Measurements from ENCODE around the gene SOBP.
A peak's percentile ranks its signal among the peaks of the same experiment; 100 is the strongest.
"Not testable (repeated sequence)": the region's sequence is repeated elsewhere in the genome, so short reads cannot be mapped to it uniquely, and the experiment has no call there.

SOBP gene

GRCh38 chr6:107488875-107489635 lies 862 bp upstream of the SOBP start:
- DNase-seq (ENCODE audit: low read depth in 1 of 2, low spot score in 1 of 2), result peak in 1 of 2 donors; percentile 2

GRCh38 chr6:107490566-107491137 lies 735 bp downstream of the SOBP start:
- DNase-seq (ENCODE audit: low read depth in 1 of 2, low spot score in 1 of 2), result no peak

GRCh38 chr6:107491138-107491609 lies 1.3 kb downstream of the SOBP start:
- peak in 1 of 2 donors; percentile 3 for DNase-seq (ENCODE audit: low read depth in 1 of 2, low spot score in 1 of 2)

- DNase-seq (ENCODE audit: low read depth in 1 of 2, low spot score in 1 of 2), result no peak
Observed at GRCh38 chr6:107491760-107492660, 2.1 kb downstream of the SOBP start.

GRCh38 chr6:107493158-107494057 lies 3.5 kb downstream of the SOBP start:
- no peak for DNase-seq (ENCODE audit: low read depth in 1 of 2, low spot score in 1 of 2)

GRCh38 chr6:107495196-107495643 lies 5.3 kb downstream of the SOBP start:
- no peak for DNase-seq (ENCODE audit: low read depth in 1 of 2, low spot score in 1 of 2)

- no peak for DNase-seq (ENCODE audit: low read depth in 1 of 2, low spot score in 1 of 2)
Observed at GRCh38 chr6:107495971-107496370, 6.1 kb downstream of the SOBP start.

GRCh38 chr6:107496892-107497684 lies 7.2 kb downstream of the SOBP start:
- no peak for DNase-seq (ENCODE audit: low read depth in 1 of 2, low spot score in 1 of 2)

- no peak for DNase-seq (ENCODE audit: low read depth in 1 of 2, low spot score in 1 of 2)
Observed at GRCh38 chr6:107504270-107505026, 14.5 kb downstream of the SOBP start.

GRCh38 chr6:107506145-107506544 lies 16.2 kb downstream of the SOBP start:
- no peak for DNase-seq (ENCODE audit: low read depth in 1 of 2, low spot score in 1 of 2)

- no peak for DNase-seq (ENCODE audit: low read depth in 1 of 2, low spot score in 1 of 2)
Observed at GRCh38 chr6:107509506-107509905, 19.6 kb downstream of the SOBP start.

GRCh38 chr6:107510108-107510507 lies 20.2 kb downstream of the SOBP start:
- DNase-seq (ENCODE audit: low read depth in 1 of 2, low spot score in 1 of 2), result no peak

- no peak for DNase-seq (ENCODE audit: low read depth in 1 of 2, low spot score in 1 of 2)
Observed at GRCh38 chr6:107511511-107511993, 21.6 kb downstream of the SOBP start.

GRCh38 chr6:107513214-107513613 lies 23.3 kb downstream of the SOBP start:
- no peak for DNase-seq (ENCODE audit: low read depth in 1 of 2, low spot score in 1 of 2)

GRCh38 chr6:107515955-107516354 lies 26.0 kb downstream of the SOBP start:
- no peak for DNase-seq (ENCODE audit: low read depth in 1 of 2, low spot score in 1 of 2)

GRCh38 chr6:107517274-107517673 lies 27.4 kb downstream of the SOBP start:
- DNase-seq (ENCODE audit: low read depth in 1 of 2, low spot score in 1 of 2), result no peak

GRCh38 chr6:107519224-107519623 lies 29.3 kb downstream of the SOBP start:
- DNase-seq (ENCODE audit: low read depth in 1 of 2, low spot score in 1 of 2), result not testable (repeated sequence)

GRCh38 chr6:107520706-107521105 lies 30.8 kb downstream of the SOBP start:
- DNase-seq (ENCODE audit: low read depth in 1 of 2, low spot score in 1 of 2), result not testable (repeated sequence)
